HCT116 (cell line): ENCODE results near the gene APOBEC3C.
"Not testable (repeated sequence)": the region's sequence is repeated elsewhere in the genome, so short reads cannot be mapped to it uniquely, and the experiment has no call there.

Experiments used
- CEBPB ChIP-seq: IDR thresholded peaks from 2 replicates; pipeline ENCODE4 v1.6.1; 2012; ENCODE audit warnings: low read depth
- EZH2 ChIP-seq: fragments of 200-600 bp; sonication (generic); IDR thresholded peaks from 2 replicates; pipeline ENCODE4 v1.6.1; 2017; ENCODE audit warnings: antibody characterized with exemption, mixed run types
- EZH2phosphoT487 ChIP-seq: fragments of 200-600 bp; IDR thresholded peaks from 2 replicates; pipeline ENCODE4 v1.6.1; 2018; ENCODE audit warnings: antibody characterized with exemption, borderline replicate concordance
- POLR2AphosphoS5 ChIP-seq: IDR thresholded peaks from 2 replicates; pipeline ENCODE4 v1.6.1; 2011; ENCODE audit warnings: mild to moderate bottlenecking, low read depth, low read length, moderate library complexity
- YY1 ChIP-seq: IDR thresholded peaks from 2 replicates; pipeline ENCODE4 v1.6.1; 2011; ENCODE audit warnings: low read length, low read depth, moderate library complexity, mild to moderate bottlenecking; ENCODE audit not compliant: insufficient replicate concordance; ENCODE audit errors: extremely low read depth
- TF ChIP-seq, protein P1 (sequence below): IDR thresholded peaks from 2 replicates; pipeline ENCODE4 v1.6.1; 2011; ENCODE audit warnings: mild to moderate bottlenecking, low read length, moderate library complexity; ENCODE audit not compliant: insufficient replicate concordance; ENCODE audit errors: extremely low read depth
- TF ChIP-seq, protein P2 (sequence below), 3 experiments: fragments of 200-600 bp in 1 of 3; sonication (generic) in 1 of 3; IDR thresholded peaks in 2 of 3; conservative IDR thresholded peaks in 1 of 3; 2 replicates each; pipeline ENCODE4 v1.5.1; 2012 to 2017; ENCODE audit warnings: low read depth in 2 of 3, low read length in 2 of 3, antibody characterized with exemption in 1 of 3, borderline replicate concordance in 1 of 3, control low read depth in 1 of 3, mild to moderate bottlenecking in 1 of 3, mixed read lengths in 1 of 3, mixed run types in 1 of 3, moderate library complexity in 1 of 3; ENCODE audit not compliant: insufficient read depth in 1 of 3
- TF ChIP-seq, protein P3 (sequence below): IDR thresholded peaks from 2 replicates; pipeline ENCODE4 v1.6.1; 2012; ENCODE audit warnings: low read depth
- TF ChIP-seq, protein P4 (sequence below): IDR thresholded peaks from 2 replicates; pipeline ENCODE4 v1.6.1; 2012

DNA sequence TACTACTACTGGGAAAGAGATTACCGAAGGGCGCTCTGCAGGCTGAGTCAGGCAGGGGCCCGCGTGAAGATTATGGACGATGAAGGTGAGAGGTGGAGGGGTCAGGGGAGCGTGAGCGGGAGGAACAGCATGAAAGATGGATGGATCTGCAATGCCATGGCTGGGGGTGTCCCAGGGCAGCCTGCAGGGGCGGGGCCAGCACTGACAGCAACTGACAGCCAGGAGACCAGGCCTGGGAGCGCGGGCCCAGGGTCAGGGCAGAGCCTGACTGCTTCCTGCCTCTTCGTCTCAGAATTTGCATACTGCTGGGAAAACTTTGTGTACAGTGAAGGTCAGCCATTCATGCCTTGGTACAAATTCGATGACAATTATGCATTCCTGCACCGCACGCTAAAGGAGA is 31.1 kb downstream of the APOBEC3C start:
- TF ChIP-seq YY1, POLR2AphosphoS5, EZH2, CEBPB, EZH2phosphoT487: not testable (repeated sequence)
- TF ChIP-seq, protein P1, sequence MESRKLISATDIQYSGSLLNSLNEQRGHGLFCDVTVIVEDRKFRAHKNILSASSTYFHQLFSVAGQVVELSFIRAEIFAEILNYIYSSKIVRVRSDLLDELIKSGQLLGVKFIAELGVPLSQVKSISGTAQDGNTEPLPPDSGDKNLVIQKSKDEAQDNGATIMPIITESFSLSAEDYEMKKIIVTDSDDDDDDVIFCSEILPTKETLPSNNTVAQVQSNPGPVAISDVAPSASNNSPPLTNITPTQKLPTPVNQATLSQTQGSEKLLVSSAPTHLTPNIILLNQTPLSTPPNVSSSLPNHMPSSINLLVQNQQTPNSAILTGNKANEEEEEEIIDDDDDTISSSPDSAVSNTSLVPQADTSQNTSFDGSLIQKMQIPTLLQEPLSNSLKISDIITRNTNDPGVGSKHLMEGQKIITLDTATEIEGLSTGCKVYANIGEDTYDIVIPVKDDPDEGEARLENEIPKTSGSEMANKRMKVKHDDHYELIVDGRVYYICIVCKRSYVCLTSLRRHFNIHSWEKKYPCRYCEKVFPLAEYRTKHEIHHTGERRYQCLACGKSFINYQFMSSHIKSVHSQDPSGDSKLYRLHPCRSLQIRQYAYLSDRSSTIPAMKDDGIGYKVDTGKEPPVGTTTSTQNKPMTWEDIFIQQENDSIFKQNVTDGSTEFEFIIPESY, result not testable (repeated sequence)
- TF ChIP-seq, protein P2, sequence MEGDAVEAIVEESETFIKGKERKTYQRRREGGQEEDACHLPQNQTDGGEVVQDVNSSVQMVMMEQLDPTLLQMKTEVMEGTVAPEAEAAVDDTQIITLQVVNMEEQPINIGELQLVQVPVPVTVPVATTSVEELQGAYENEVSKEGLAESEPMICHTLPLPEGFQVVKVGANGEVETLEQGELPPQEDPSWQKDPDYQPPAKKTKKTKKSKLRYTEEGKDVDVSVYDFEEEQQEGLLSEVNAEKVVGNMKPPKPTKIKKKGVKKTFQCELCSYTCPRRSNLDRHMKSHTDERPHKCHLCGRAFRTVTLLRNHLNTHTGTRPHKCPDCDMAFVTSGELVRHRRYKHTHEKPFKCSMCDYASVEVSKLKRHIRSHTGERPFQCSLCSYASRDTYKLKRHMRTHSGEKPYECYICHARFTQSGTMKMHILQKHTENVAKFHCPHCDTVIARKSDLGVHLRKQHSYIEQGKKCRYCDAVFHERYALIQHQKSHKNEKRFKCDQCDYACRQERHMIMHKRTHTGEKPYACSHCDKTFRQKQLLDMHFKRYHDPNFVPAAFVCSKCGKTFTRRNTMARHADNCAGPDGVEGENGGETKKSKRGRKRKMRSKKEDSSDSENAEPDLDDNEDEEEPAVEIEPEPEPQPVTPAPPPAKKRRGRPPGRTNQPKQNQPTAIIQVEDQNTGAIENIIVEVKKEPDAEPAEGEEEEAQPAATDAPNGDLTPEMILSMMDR (IDR thresholded peaks at IDR 0.05 in 2 of 3, conservative IDR thresholded peaks at IDR 0.05 in 1 of 3; ENCODE audit: borderline replicate concordance in 1 of 3, insufficient read depth in 1 of 3, low read depth in 2 of 3, low read length in 2 of 3), result not testable (repeated sequence)
- TF ChIP-seq, protein P3, sequence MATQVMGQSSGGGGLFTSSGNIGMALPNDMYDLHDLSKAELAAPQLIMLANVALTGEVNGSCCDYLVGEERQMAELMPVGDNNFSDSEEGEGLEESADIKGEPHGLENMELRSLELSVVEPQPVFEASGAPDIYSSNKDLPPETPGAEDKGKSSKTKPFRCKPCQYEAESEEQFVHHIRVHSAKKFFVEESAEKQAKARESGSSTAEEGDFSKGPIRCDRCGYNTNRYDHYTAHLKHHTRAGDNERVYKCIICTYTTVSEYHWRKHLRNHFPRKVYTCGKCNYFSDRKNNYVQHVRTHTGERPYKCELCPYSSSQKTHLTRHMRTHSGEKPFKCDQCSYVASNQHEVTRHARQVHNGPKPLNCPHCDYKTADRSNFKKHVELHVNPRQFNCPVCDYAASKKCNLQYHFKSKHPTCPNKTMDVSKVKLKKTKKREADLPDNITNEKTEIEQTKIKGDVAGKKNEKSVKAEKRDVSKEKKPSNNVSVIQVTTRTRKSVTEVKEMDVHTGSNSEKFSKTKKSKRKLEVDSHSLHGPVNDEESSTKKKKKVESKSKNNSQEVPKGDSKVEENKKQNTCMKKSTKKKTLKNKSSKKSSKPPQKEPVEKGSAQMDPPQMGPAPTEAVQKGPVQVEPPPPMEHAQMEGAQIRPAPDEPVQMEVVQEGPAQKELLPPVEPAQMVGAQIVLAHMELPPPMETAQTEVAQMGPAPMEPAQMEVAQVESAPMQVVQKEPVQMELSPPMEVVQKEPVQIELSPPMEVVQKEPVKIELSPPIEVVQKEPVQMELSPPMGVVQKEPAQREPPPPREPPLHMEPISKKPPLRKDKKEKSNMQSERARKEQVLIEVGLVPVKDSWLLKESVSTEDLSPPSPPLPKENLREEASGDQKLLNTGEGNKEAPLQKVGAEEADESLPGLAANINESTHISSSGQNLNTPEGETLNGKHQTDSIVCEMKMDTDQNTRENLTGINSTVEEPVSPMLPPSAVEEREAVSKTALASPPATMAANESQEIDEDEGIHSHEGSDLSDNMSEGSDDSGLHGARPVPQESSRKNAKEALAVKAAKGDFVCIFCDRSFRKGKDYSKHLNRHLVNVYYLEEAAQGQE, result not testable (repeated sequence)
- TF ChIP-seq, protein P4, sequence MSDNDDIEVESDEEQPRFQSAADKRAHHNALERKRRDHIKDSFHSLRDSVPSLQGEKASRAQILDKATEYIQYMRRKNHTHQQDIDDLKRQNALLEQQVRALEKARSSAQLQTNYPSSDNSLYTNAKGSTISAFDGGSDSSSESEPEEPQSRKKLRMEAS, result not testable (repeated sequence)
